Fibroblast of lung (primary cell): ENCODE data around the gene ZNF579. TPM values are rescaled to one million over a fixed set of nuclear protein-coding genes. Genes with fewer than 3 reads are reported as not detected.
A peak's percentile ranks its signal among the peaks of the same experiment; 100 is the strongest.

Experiments used
- DNase-seq, 2 donors: peaks; one replicate each; pipeline versions ENCODE4 v3.0.0 to v3.0.0-alpha.2; 2010; ENCODE audit warnings: low read depth in 2 of 2
- H2AFZ ChIP-seq: 2 replicates; pipeline ENCODE4 v1.5.1; 2012; ENCODE audit warnings: low read length, control low read depth, inconsistent platforms
- H3K27ac ChIP-seq: 2 replicates; pipeline ENCODE4 v1.5.1; 2011; ENCODE audit warnings: low read length, control low read depth; ENCODE audit not compliant: insufficient read depth
- H3K27me3 ChIP-seq: 2 replicates; pipeline ENCODE4 v1.5.1; 2011; ENCODE audit warnings: mild to moderate bottlenecking, low read length; ENCODE audit not compliant: control insufficient read depth, insufficient read depth
- H3K36me3 ChIP-seq: 2 replicates; pipeline ENCODE4 v1.5.1; 2011; ENCODE audit warnings: low read length; ENCODE audit not compliant: control insufficient read depth, insufficient read depth
- H3K4me1 ChIP-seq: 2 replicates; pipeline ENCODE4 v1.5.1; 2011; ENCODE audit warnings: low read length; ENCODE audit not compliant: control insufficient read depth, insufficient read depth; ENCODE audit errors: extremely low read depth
- H3K4me2 ChIP-seq: 2 replicates; pipeline ENCODE4 v1.5.1; 2011; ENCODE audit warnings: low read length, control low read depth; ENCODE audit not compliant: insufficient read depth; ENCODE audit errors: extremely low read depth
- H3K4me3 ChIP-seq, 4 experiments: fragments of 200-600 bp in 1 of 4; sonication (generic) in 1 of 4; replicated peaks in 1 of 4; 2 replicates each; pipeline ENCODE4 v1.5.1; 2011 to 2016; ENCODE audit warnings: low read length in 4 of 4, low read depth in 3 of 4, mild to moderate bottlenecking in 3 of 4, control low read depth in 2 of 4, inconsistent platforms in 1 of 4, mixed read lengths in 1 of 4; ENCODE audit not compliant: insufficient read depth in 1 of 4; ENCODE audit errors: control extremely low read depth in 1 of 4
- H3K79me2 ChIP-seq: 2 replicates; pipeline ENCODE4 v1.5.1; 2012; ENCODE audit warnings: mild to moderate bottlenecking, low read length, inconsistent platforms; ENCODE audit not compliant: control insufficient read depth, insufficient read depth
- H3K9ac ChIP-seq: 2 replicates; pipeline ENCODE4 v1.5.1; 2011; ENCODE audit warnings: mild to moderate bottlenecking, low read length, control low read depth; ENCODE audit not compliant: insufficient read depth
- H3K9me3 ChIP-seq: 2 replicates; pipeline ENCODE4 v1.5.1; 2012; ENCODE audit warnings: low read depth, low read length; ENCODE audit not compliant: control insufficient read depth, insufficient read depth
- H4K20me1 ChIP-seq: 2 replicates; pipeline ENCODE4 v1.5.1; 2011; ENCODE audit warnings: low read length; ENCODE audit not compliant: control insufficient read depth, insufficient read depth; ENCODE audit errors: extremely low read depth
- EZH2 ChIP-seq: IDR thresholded peaks from 2 replicates; pipeline ENCODE4 v1.5.1; 2012; ENCODE audit warnings: low read length, control low read depth, mild to moderate bottlenecking; ENCODE audit errors: missing control alignments
- polyA plus RNA-seq, 2 donors: library from polyadenylated mRNA; depleted of rRNA in 1 of 2; stranded (reverse) in 1 of 2; unstranded in 1 of 2; fragments of >200 nt; gene quantifications; 2 replicates each; pipeline ENCODE4 v1.2.1, GENCODE V29; 2011 to 2012; ENCODE audit warnings: missing spikeins in 1 of 2
- total RNA-seq: library from RNA; depleted of rRNA; stranded (reverse); fragments of >200 nt; gene quantifications from 2 replicates; pipeline ENCODE4 v1.2.1, GENCODE V29; 2014
- TF ChIP-seq, protein P1 (sequence below), 2 donors: IDR thresholded peaks in 1 of 2; conservative IDR thresholded peaks in 1 of 2; 1 replicate in 1 of 2; 2 replicates in 1 of 2; pipeline ENCODE4 v1.5.1; 2011 to 2012; ENCODE audit warnings: low read length in 2 of 2, control low read depth in 1 of 2, inconsistent platforms in 1 of 2, low read depth in 1 of 2, mild to moderate bottlenecking in 1 of 2

ZNF579 gene
- total and polyA plus RNA-seq, 2 donors (not counting 1 experiment from before 2014, with no cell fraction given): 4.2 to 5.4 TPM

DNA sequence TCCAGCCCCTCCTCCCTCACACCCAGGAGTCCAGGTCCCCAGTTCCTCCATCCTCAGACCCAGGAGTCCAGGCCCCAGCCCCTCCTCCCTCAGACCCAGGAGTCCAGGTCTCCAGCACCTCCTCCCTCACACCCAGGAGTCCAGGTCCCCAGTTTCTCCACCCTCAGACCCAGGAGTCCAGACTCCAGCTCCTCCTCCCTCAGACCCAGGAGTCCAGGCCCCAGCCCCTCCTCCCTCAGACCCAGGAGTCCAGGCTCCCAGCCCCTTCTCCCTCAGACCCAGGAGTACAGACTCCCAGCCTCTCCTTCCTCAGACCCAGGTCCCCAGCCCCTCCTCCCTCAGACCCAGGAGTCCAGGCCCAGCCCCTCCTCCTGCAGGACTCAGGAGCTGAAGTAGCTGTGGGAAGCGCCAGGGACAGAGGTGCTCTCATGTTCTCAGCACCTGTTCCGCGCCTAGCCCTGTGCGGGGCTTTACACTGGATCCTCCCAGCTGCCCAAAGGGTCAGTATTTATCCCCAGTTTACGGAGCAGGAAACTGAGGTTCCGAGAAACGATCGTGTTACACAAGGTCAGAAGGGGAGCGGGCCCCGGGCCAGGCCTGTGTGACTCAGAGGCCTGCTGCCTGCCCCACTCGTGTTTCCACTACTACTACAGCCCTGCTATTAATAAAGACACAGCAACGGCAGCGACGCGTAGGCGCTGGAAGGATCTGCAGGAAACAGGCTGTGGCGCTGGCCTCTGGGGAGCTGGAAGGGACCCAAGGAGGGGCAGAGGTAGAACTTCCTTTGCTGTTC is 33.6 kb downstream of the ZNF579 start:
- DNase-seq: peak; percentile 89 to 93
- peaks cover 32% of the 10 kb centered on the region for H3K4me1 ChIP-seq
- no peak overlapping the region for H2AFZ ChIP-seq
- H3K36me3 ChIP-seq: no peaks in the 10 kb centered on the region
- peak overlapping the region; percentile 56 for H3K27ac ChIP-seq
- H3K4me3 ChIP-seq: no peak overlapping the region
- H3K4me2 ChIP-seq: peak overlapping the region; percentile 10
- H3K9me3 ChIP-seq: no peaks in the 10 kb centered on the region
- no peaks in the 10 kb centered on the region for H4K20me1 ChIP-seq
- no peak for TF ChIP-seq EZH2
- TF ChIP-seq, protein P1, sequence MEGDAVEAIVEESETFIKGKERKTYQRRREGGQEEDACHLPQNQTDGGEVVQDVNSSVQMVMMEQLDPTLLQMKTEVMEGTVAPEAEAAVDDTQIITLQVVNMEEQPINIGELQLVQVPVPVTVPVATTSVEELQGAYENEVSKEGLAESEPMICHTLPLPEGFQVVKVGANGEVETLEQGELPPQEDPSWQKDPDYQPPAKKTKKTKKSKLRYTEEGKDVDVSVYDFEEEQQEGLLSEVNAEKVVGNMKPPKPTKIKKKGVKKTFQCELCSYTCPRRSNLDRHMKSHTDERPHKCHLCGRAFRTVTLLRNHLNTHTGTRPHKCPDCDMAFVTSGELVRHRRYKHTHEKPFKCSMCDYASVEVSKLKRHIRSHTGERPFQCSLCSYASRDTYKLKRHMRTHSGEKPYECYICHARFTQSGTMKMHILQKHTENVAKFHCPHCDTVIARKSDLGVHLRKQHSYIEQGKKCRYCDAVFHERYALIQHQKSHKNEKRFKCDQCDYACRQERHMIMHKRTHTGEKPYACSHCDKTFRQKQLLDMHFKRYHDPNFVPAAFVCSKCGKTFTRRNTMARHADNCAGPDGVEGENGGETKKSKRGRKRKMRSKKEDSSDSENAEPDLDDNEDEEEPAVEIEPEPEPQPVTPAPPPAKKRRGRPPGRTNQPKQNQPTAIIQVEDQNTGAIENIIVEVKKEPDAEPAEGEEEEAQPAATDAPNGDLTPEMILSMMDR (conservative IDR thresholded peaks at IDR 0.05 in 1 of 2, IDR thresholded peaks at IDR 0.05 in 1 of 2; ENCODE audit: low read depth in 1 of 2, low read length in 2 of 2): no peak
- no peaks in the 10 kb centered on the region for H3K79me2 ChIP-seq
- no peak overlapping the region for H3K9ac ChIP-seq
- H3K27me3 ChIP-seq: no peaks in the 10 kb centered on the region

DNA sequence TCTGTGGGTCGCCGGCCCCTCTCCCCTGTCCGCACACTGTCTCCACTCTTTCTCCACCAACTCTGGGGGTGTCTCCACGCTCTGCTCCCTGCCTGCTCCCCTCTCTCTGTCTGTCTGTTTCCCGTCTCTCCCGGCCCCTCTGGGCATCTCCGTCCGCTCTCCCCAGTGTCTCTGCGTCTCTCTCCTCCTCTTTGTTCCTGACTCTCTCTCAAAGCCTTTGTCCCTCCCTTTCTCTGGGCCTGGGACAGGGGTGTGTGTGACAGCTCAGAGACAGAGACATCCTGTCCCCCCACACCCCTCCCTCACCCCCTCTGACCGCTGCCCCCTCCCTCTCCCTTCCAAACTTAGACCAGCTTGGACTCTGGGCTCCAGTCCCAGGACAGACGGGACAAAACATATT is 34.6 kb downstream of the ZNF579 start:
- Histone ChIP-seq H3K4me3 (no peak overlapping the region), H4K20me1 (no peaks in the 10 kb centered on the region), H3K9me3 (no peaks in the 10 kb centered on the region), H3K4me2 (no peak overlapping the region), H3K27me3 (no peaks in the 10 kb centered on the region), H3K36me3 (no peaks in the 10 kb centered on the region), H3K27ac (peak overlapping the region; percentile 31), H3K79me2 (no peaks in the 10 kb centered on the region), H3K4me1 (peaks cover 32% of the 10 kb centered on the region), H3K9ac (no peak overlapping the region), H2AFZ (peak overlapping the region; percentile 57)
- TF ChIP-seq EZH2: no peak
- TF ChIP-seq, protein P1 (conservative IDR thresholded peaks at IDR 0.05 in 1 of 2, IDR thresholded peaks at IDR 0.05 in 1 of 2; ENCODE audit: low read depth in 1 of 2, low read length in 2 of 2): no peak
- DNase-seq: peak in 1 of 2 donors; percentile 41

DNA sequence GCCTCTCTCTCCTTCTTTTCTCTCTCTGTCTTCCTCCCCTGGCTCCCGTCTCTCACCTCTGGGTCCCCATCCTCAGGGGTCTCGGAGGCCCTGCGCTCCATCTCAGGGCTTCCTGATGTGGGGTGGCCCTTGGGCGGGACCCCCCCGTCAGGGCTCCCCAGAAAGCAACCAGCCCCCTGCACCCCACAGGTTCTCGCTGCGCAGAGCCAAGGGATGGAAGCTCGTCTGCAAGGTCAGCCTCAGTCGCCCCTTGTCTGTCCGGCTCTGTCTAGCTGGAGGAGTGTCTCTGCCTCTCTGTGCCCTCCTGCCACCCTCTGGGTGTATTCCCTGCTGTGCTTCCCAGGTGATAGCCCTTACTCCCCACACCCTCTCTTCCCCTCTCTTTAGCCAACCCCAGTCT is 35.2 kb downstream of the ZNF579 start, which contains the start of gene SBK3:
TSS of gene SBK3 (minus strand) at position 101 of the 400 bp plus-strand sequence. CDS start at position 101, 0 bp downstream.
- DNase-seq: no peak
- no peaks in the 10 kb centered on the region for H3K27me3 ChIP-seq
- peaks cover 32% of the 10 kb centered on the region for H3K4me1 ChIP-seq
- no peak within 1 kb of the TSS for H3K4me2 ChIP-seq
- TF ChIP-seq EZH2: no peak
- TF ChIP-seq, protein P1 (conservative IDR thresholded peaks at IDR 0.05 in 1 of 2, IDR thresholded peaks at IDR 0.05 in 1 of 2; ENCODE audit: low read depth in 1 of 2, low read length in 2 of 2): no peak
- H3K9me3 ChIP-seq: no peaks in the 10 kb centered on the region
- no peak within 1 kb of the TSS for H3K4me3 ChIP-seq
- H3K79me2 ChIP-seq: no peaks in the 10 kb centered on the region
- H3K36me3 ChIP-seq: no peaks in the 10 kb centered on the region
- no peaks in the 10 kb centered on the region for H4K20me1 ChIP-seq
- peak within 1 kb of the TSS; percentile 57 for H2AFZ ChIP-seq
- no peak within 1 kb of the TSS for H3K9ac ChIP-seq
- H3K27ac ChIP-seq: peak within 1 kb of the TSS; percentile 31
